Activated T-cell treated with anti-CD3 and anti-CD28 coated beads for 24 hours (primary cell): Measurements from ENCODE around the gene F11R.
A peak's percentile ranks its signal among the peaks of the same experiment; 100 is the strongest.
"Not testable (repeated sequence)": the region's sequence is repeated elsewhere in the genome, so short reads cannot be mapped to it uniquely, and the experiment has no call there.

Experiments used
- DNase-seq: peaks from one replicate; pipeline ENCODE4 v3.0.0-alpha.2; 2020; ENCODE audit warnings: low read depth

The F11R gene

GRCh38 chr1:161020509-161021164 lies at the start of gene F11R:
F11R (minus strand) TSS chr1:161021152; CDS start chr1:161021073, 79 bp downstream.
- DNase-seq, result no peak

GRCh38 chr1:161069731-161070270 lies 48.8 kb upstream of the F11R start, which contains the start of gene ARHGAP30:
ARHGAP30 (minus strand) TSS chr1:161069891; CDS start chr1:161069624, 267 bp downstream.
- peak; percentile 74 for DNase-seq

GRCh38 chr1:161069241-161069640 lies 48.3 kb upstream of the F11R start:
- DNase-seq, result peak; percentile 11

- DNase-seq, result peak; percentile 72
These were observed 47.6 kb upstream of the F11R start for GRCh38 chr1:161068306-161069234.

GRCh38 chr1:161066694-161067093 lies 45.7 kb upstream of the F11R start:
- no peak for DNase-seq

GRCh38 chr1:161065681-161066080 lies 44.7 kb upstream of the F11R start:
- DNase-seq, result not testable (repeated sequence)

DNA sequence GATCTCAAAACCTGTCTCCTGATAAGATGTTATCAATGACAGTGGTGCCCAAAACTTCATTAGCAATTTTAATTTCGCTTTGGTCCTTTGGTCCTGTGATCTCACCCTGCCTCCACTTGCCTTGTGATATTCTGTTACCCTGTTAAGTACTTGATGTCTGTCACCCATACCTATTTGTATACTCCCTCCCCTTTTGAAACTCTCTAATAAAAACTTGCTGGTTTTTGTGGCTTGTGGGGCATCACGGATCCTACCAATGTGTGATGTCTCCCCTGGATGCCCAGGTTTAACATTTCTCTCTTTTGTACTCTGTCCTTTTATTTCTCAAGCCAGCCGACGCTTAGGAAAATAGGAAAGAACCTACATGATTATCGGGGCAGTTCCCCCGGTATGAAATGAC lies 43.0 kb upstream of the F11R start:
- DNase-seq, result not testable (repeated sequence)

DNA sequence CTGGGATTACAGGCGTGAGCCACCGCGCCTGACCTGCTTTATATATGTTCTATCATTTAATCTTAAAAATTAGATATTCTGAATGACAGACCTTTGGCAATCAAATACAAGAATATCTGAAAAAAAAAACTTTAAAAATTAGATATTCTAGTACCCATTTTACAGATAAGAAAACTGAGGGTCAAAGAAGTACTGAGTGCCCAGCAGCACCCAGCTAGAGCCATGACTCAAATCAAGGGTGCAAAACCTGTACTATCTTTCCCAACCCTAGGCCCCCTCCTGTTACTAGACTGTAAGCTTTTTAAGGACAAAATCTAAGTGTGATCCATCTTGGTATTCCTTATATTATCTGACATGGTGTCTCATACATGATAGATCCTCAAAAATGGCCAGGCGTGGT lies 40.5 kb upstream of the F11R start:
- DNase-seq, result no peak

DNA sequence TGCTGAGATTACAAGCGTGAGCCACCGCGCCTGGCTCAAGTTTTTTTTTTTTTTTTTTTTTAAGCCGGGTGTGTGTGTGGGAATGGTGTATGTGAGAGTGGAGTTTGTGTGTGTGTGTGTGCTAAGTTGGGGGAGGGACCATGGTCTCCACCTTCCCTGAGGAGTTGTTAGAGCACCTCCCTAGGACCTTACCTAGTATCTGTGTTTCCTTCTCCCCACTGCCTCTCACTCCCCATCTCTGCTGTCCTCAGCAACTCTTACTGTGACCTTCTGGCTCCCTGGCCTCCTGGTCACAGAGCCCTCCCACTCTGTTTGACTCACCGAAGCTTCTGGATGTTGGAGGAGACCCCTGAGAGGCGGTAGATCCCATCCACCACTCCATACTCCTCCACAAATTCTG lies 38.3 kb upstream of the F11R start:
- no peak for DNase-seq

DNA sequence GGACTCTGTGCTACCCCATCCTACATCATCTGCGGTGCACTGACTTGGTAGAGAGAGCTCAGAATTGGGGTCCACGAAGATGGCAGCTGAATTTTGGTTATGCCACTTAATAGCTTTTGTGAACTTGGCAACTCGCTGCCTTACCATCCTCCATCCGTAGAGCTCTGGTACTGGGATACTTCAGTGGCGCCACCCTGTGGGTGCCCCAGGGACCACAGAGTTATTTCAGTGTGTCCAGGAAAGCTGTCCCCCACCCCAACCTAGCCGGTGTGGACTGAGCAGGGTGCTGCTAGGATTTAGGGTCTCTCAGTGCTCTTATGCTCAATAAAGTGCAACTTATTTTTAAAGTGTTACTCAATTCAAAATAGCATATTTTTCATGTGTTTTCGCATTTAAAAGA lies 33.9 kb upstream of the F11R start:
- no peak for DNase-seq

- DNase-seq, result no peak
These were observed 33.3 kb upstream of the F11R start for GRCh38 chr1:161054232-161054631.

DNA sequence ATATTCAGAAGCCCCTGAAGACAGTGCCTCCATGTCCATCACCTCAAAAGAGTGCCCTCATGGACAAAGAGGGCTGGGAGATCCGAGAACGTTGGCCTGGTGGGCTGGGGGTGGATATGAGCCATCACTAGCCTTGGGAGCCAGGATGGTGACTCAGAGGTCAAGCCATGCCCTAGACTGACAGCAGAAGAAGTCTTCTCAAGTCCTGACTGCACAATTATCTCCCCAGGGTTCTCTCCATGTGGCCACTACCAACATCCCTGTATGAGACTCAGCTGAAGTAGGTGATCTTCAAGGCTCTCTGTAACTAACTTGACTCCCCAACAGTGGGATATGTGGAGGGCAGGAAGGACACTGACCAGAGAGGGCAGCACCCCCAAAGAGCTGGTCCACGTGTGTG lies 31.9 kb upstream of the F11R start:
- DNase-seq, result no peak

DNA sequence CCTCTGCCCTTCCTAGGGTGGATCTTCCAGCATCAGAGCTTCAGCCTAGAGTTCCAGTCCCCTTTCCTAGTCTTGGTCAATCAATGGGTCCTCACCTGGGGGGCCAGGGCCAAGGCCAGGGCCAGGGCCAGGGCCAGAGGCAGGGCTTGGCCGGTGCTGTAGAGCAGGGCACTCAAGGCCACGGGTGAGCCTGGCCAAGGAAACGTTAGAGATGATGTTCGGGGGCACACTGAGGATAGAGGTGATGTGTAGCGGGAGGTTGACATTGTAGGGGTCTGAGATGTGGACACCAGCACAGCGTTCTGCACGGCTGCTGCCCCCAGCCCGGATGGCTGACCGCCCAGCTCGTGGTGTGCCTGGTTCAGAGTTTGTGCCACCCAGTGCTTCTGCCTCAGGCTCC lies 30.3 kb upstream of the F11R start:
- DNase-seq, result no peak

DNA sequence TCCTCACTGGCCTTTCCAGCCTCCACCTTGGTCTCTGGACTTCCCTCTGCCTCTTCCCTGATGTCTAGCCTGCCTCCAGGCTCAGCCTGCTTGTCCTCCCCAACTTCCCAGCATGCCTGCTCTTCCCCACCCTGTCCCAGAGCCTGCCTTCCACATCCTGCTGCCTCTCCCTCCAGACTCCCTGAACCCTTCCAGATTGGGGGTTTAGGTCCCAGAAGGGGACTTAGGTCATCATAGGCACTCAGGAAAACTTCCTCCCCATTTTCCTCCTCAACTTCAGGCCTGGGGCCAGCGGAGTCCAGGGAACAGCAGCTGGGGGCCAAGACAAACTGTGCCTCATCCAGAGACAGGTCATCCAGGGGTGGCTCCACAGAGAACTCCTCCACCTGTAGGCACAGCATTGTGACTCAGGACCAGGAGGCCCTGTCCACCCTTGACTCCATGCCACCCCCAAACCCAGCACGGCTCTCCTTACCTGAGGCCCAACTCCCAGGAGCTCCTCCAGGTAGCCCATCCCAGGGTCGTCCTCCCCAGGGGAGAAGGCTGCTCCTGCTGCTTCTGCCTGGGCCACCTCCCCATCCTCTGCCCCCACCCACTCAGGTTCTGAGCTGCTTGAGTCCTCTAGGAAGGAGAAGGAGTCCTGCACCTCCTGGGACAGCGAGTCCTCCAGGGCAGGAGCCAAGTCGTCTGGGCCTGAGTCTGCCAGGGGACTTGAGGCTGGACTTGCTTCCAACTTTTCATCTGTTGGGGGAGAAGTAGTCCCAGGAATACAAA lies 28.2 kb upstream of the F11R start:
- no peak for DNase-seq

- DNase-seq, result no peak
These were observed 26.8 kb upstream of the F11R start for GRCh38 chr1:161047436-161048420.

DNA sequence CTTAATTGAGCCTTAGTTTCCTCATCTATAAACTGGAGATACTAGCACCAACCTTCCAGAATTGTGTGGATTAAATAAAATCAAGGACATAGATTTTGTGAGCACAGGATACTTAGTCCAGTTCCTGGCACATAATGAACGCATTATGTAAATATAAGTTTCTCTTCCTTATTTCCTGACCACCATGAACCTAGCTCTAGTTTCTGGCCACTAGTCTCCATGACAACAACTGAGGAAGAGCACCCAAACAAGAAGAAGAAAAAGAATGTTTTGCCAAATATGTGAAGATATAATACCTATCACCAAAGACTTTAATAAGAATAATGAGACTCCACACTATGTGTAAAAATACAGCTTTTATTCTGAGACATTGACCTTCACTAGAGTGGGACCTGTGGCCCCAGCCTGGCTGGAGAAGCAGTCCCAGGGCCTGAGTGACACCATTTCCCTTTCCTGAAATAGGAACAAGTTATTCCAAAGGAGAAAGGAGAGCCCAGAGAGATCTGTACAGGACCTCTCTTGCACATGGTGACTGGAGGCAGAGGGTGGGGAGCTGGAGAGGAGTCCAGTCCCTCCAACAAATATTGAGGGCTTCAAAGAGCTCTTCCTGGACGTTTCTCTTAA lies 25.8 kb upstream of the F11R start:
- DNase-seq, result no peak

GRCh38 chr1:161045736-161046604 lies 25.0 kb upstream of the F11R start, which contains the start of gene USF1:
USF1 (minus strand) TSS chr1:161045977; CDS start chr1:161043275, 2,702 bp downstream.
- peak; percentile 90 for DNase-seq

- peak; percentile 47 for DNase-seq
These were observed 24.2 kb upstream of the F11R start for GRCh38 chr1:161044908-161045735.
